NCI-H1694 treated with DMSO at 0.1 percent for 48 hours (cell line): ENCODE data around the gene ANO9.

Experiments used
- DNase-seq: peaks from one replicate; lab custom pipeline; 2025; lab: John Stamatoyannopoulos, UW

ANO9 gene

GRCh38 chr11:382081-382629 lies 59.7 kb downstream of the ANO9 start:
- no peak for DNase-seq

- no peak for DNase-seq
Observed at GRCh38 chr11:381501-382072, 60.2 kb downstream of the ANO9 start.

GRCh38 chr11:380996-381395 lies 60.8 kb downstream of the ANO9 start:
- DNase-seq = no peak

DNA sequence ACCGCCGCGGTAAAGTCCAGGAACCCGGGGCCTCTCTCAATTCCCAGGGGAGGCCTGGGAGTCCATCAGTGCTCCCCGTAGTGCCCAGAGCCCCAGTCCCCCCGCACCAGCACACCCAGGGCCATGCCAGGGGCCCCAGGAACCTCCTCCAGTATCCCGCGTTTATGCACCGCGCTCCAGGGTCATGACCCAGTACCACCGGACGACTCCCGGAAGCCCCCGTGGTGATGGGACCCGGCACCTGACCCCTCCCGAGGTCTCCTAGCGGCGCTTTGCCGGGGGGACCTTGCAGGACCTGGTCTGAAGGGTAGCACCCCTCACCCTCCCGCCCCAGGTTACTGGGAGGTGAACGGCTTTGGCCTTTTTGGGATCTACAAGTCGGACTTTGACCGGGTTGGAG lies 61.3 kb downstream of the ANO9 start:
- no peak for DNase-seq

DNA sequence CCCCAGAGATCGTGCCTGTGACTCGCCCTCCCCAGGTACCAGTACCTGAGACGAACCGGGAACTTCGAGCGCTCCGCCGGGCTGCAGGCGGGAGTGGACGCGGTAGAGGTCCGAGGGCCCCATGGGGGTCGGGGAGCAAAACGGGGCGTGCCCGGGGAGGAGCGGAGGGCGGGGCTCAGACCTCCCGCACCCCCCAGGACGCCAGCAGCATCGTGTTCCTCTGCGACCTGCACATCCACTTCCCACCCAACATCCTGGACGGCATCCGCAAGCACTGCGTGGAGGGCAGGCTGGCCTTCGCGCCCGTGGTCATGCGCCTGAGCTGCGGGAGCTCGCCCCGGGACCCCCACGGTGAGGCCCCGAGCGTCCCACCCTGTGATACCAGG lies 61.7 kb downstream of the ANO9 start:
- no peak for DNase-seq

- DNase-seq = no peak
Observed at GRCh38 chr11:379205-380094, 62.4 kb downstream of the ANO9 start.

DNA sequence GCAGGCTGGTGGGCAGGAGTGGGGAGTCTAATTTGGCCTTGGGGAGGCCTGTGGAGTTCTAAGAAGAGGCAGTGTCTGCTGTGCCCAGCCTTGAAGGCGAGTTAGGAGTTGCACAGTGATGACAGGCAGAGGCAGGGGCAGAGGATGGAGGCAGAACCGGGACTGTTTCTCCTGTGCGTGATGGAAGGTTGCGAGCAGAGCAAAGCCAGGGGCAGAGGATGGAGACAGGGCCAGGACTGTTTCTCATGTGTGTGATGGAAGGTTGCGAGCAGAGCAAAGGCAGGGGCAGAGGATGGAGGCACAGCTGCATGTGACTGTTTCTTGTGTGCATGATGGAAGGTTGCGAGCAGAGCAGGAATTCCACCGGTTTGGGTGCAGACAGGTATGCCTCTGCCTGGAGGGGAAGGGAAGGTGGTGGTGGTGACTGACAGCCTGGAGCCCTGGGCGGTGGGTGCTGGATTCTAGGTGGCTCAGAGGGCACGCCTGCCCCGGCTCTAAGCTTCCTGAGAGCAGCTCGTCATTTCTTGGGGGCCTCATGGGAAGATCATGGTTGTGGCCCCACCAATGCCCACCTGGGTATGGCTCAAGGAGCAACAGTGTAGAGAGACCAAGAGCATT lies 63.8 kb downstream of the ANO9 start:
- DNase-seq = no peak

GRCh38 chr11:377174-377865 lies 64.5 kb downstream of the ANO9 start:
- DNase-seq = no peak

GRCh38 chr11:376531-377173 lies 65.2 kb downstream of the ANO9 start:
- DNase-seq = no peak

GRCh38 chr11:375065-376025 lies 66.5 kb downstream of the ANO9 start:
- DNase-seq = no peak

DNA sequence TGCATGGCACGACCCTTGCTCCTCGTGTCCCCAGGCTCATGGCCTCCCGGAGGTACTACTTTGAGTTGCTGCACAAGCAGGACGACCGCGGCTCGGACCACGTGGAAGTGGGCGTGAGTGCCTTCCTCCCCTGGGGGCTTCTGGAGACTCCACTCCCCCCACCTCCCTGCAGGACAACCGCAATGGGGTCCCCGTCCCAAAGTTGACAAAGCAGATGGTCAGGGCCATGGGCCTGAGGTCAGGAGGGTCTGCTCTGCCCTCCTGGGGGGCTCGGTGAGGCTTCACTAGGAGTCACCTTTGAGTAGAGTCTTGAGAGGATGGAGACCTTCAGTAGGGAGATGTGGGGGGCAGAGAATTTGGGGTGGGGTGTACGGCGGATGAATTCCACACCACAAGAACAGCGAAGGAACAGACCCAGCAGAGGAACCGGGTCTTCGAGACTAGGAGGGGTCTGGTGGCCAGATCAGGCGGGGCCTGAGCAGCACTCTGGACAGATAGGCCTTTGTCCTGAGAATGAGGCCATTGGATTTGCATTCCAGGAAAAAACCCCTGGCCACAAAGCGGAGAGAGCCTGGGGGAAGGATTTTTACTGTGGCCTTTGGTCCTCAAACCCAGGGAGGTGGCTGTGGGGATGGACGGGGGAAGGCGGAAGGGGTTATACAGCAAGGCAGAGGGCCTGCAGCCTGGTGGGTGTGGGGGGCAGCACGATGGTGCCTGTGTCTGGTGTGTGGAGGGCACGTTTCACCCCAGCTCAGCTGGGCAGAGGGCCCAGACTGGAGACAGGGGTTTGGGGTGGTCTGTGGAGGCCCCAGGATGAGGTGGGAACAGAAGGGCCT lies 67.9 kb downstream of the ANO9 start:
- no peak for DNase-seq

DNA sequence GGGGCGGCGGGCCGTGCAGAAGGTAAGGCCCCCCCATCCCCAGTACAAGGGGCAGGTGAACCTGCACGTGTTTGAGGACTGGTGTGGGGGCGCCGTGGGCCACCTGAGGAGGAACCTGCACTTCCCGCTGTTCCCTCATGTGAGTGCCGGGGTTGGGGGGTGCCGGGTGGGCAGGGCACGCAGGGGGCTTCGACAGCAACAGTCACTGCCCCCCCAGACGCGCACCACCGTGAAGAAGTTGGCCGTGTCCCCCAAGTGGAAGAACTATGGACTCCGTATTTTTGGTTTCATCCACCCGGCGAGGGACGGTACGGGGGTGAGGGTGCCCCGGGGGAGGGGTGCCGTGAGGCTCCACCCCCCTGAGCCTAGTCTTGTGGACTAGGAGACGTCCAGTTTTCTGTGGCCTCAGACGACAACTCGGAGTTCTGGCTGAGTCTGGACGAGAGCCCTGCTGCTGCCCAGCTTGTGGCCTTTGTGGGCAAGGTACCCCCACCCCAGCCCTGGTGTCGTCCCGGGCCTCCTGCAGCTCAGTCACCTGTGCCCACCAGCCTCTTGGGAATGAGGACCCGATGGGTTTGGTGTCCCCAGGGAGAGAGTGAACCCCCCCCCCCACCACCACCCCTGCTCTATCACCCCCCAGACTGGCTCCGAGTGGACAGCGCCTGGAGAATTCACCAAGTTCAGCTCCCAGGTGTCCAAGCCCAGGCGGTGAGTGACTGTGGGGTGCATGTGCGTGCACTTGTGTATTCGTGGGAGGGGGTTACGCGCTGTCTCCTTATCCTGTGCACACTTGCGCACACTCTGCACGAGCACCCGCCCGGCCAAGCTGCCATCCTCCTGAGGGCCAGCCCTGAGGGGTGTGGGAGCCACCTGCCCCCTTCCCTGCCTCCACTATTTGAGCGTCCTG lies 68.7 kb downstream of the ANO9 start:
- no peak for DNase-seq

DNA sequence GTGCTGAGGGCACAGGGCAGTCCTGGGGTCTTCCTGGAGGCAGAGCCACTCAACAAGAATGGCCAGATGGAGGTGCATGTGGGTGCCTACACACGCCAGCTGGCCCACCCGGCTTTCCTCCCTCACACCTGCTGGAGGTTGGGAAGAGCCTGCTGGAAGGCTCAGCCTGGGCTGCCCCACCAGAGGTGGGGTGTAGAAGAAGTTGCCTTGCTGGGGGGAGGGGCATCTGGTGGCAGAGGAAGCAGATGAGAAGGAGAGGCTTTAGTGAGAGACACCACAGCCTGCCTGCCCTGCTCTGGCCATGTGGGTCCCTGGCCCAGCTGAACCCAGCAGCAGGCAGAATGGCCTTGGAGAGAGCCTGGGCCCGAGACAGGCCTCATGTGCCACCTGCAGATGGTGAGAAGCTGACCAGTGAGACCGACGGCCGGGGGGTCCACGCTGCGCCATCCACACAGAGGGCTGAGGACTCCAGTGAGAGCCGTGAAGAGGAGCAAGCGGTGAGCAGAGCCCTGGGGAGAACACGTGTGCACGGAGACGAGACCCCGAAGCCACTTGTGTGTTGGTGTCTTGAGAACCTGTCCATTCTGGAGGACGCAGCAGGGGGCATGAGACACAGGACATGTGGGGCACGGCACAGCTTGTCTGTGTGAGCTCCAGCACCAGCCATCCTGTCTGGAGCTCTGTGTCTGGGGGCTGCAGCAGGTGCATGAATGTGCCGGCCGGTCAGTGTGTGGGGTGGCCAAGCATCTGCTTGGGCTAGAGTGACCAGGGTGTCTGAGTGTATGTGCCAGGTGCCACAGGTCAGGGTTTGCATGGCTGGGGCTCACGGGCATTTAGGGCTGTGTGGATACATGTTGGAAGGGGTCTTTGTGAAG lies 69.9 kb downstream of the ANO9 start:
- DNase-seq = peak; percentile 16

DNA sequence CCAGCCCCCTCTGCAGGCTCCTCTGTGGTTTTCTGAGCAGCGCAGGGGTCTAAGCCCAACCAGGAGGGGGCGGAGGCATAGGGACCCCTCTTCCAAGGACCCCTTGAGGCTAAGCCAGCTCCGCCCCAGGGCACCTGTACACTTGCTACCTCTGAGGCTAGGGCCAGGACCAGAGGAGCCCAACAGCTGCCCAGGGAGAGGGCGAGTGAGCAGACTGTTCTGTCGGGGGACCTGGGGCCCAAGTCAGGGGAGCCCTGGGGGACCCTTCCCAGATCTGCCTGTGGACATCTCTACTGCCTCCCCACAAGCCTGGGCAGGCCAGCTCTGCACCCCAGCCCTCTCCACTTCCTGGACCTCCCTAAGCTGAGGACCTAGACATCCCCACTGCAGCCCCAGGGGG lies 70.8 kb downstream of the ANO9 start:
- DNase-seq = no peak

- no peak for DNase-seq
Observed at GRCh38 chr11:370070-370941, 71.5 kb downstream of the ANO9 start.

DNA sequence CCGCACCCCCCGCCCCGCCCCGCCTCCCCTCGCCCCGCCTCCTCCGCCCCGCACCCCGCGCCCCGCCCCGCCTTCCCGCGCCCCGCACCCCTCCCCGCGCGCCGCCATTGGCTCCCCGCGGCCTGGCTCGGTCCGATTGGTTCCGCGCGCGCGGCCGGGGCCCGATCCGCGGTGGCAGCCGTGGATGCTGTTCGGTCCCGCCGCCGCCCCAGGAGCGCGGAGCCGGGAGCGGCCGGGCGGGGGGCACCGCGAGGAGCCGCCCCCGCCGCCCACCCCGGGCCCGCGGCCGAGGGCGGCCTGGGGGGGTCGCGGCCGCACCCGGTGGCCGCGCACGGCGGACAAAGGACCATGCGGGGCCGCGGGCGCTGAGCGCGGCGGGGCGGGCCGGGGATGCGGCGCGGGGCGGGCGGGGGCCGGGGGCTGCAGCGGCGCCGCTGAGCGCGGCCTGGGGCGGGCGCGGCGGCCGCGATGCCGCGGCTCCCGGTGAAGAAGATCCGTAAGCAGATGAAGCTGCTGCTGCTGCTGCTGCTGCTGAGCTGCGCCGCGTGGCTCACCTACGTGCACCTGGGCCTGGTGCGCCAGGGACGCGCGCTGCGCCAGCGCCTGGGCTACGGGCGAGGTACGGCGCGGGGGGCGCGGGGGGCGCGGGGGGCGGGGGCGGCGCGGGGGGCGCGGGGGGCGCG lies 72.3 kb downstream of the ANO9 start, which contains the start of gene B4GALNT4:
B4GALNT4 (plus strand) TSS at position 164 of the 683 bp plus-strand sequence; CDS start at position 469, 305 bp downstream.
- no peak for DNase-seq
